Calu3 (cell line): ENCODE results near the gene RGS14. TPM values are rescaled to one million over a fixed set of nuclear protein-coding genes. Genes with fewer than 3 reads are reported as not detected.

ENCODE experiments used
- BruUV-seq: library from RNA; stranded (reverse); fragments of 400-500 nt; replicated peaks from 2 replicates; lab custom pipeline; 2021; lab: Mats Ljungman, UMichigan
- CTCF ChIA-PET: fragments of 300-600 bp; sonication (Branson Sonifier 250); formaldehyde crosslinking; loops from one replicate; lab custom pipeline; 2022; ENCODE audit warnings: antibody characterized with exemption; lab: Charles Lee
- DNase-seq: peaks from one replicate; pipeline ENCODE4 v3.0.0; 2022
- H3K27ac Mint-ChIP-seq: one replicate; pipeline ENCODE4 v1.8.0; 2022; ENCODE audit warnings: mixed read lengths; ENCODE audit not compliant: unreplicated experiment
- H3K27me3 Mint-ChIP-seq: one replicate; pipeline ENCODE4 v1.8.0; 2022; ENCODE audit warnings: mixed read lengths; ENCODE audit not compliant: unreplicated experiment
- H3K36me3 Mint-ChIP-seq: one replicate; pipeline ENCODE4 v1.8.0; 2022; ENCODE audit warnings: mild to moderate bottlenecking, moderate library complexity, mixed read lengths; ENCODE audit not compliant: insufficient read depth, unreplicated experiment
- H3K4me1 Mint-ChIP-seq: one replicate; pipeline ENCODE4 v1.8.0; 2022; ENCODE audit warnings: mild to moderate bottlenecking, low read depth, mixed read lengths; ENCODE audit not compliant: unreplicated experiment
- H3K4me3 Mint-ChIP-seq: one replicate; pipeline ENCODE4 v1.8.0; 2022; ENCODE audit warnings: mild to moderate bottlenecking, low read depth, moderate library complexity, mixed read lengths; ENCODE audit not compliant: unreplicated experiment
- H3K9me3 Mint-ChIP-seq: one replicate; pipeline ENCODE4 v1.8.0; 2022; ENCODE audit warnings: low read depth, mixed read lengths; ENCODE audit not compliant: unreplicated experiment
- CTCF ChIP-seq: fragments of 200-600 bp; IDR thresholded peaks from one replicate; pipeline ENCODE4 v1.8.0; 2022; ENCODE audit warnings: antibody characterized with exemption; ENCODE audit not compliant: unreplicated experiment
- intact Hi-C: fragments of 100-400 bp; cut with micrococcal nuclease; formaldehyde crosslinking; loops from one replicate; pipeline ENCODE4 v1.10.0; 2022; ENCODE audit not compliant: unreplicated experiment
- total RNA-seq: library from RNA; stranded (reverse); gene quantifications from 2 replicates; pipeline ENCODE4 v1.2.3, GENCODE V29; 2022

Gene RGS14
- total RNA-seq, 1 experiment from 2014 or later, result 12.9 TPM

- Mint-ChIP-seq H3K9me3 (no peaks in the 10 kb centered on the region), H3K27me3 (no peaks in the 10 kb centered on the region), H3K27ac (peak overlapping the region; percentile 67), H3K36me3 (peaks cover 35% of the 10 kb centered on the region), H3K4me1 (peaks cover 9% of the 10 kb centered on the region), H3K4me3 (peak overlapping the region; percentile 77)
- DNase-seq, result peak; percentile 93
- CTCF ChIA-PET, result interaction anchor here (0.6 to 5.2 kb wide), 20 partner anchors 11 to 315 kb away, joined by 3 to 94 read pairs (median 6); partner anchors contain the start of genes FGFR4, GRK6, LMAN2 and PRR7
- BruUV-seq, result TSS peak; percentile 41
- intact Hi-C loops, result loop anchor here (1.0 to 2.0 kb wide), 2 partner anchors 52 to 288 kb away; no protein-coding TSS in a partner anchor
- peak; percentile 81 for TF ChIP-seq CTCF
Measured at GRCh38 chr5:177402271-177403043, 44.7 kb downstream of the RGS14 start.

GRCh38 chr5:177403102-177403791 lies 45.5 kb downstream of the RGS14 start:
- intact Hi-C loops, result loop anchor here (2.0 kb wide), 1 partner anchor 52 kb away; no protein-coding TSS in a partner anchor
- no TSS peak for BruUV-seq
- H3K27me3 Mint-ChIP-seq, result no peaks in the 10 kb centered on the region
- peaks cover 35% of the 10 kb centered on the region for H3K36me3 Mint-ChIP-seq
- no peak for TF ChIP-seq CTCF
- CTCF ChIA-PET, result interaction anchor here (0.9 to 5.2 kb wide), 23 partner anchors 12 to 316 kb away, joined by 3 to 94 read pairs (median 7); partner anchors contain the start of genes FGFR4, GRK6, LMAN2 and PRR7
- H3K27ac Mint-ChIP-seq, result peak overlapping the region; percentile 67
- peaks cover 9% of the 10 kb centered on the region for H3K4me1 Mint-ChIP-seq
- H3K4me3 Mint-ChIP-seq, result peak overlapping the region; percentile 77
- peak; percentile 44 for DNase-seq
- H3K9me3 Mint-ChIP-seq, result no peaks in the 10 kb centered on the region

- Mint-ChIP-seq H3K4me1 (peaks cover 9% of the 10 kb centered on the region), H3K27me3 (no peaks in the 10 kb centered on the region), H3K4me3 (peak overlapping the region; percentile 77), H3K9me3 (no peaks in the 10 kb centered on the region), H3K27ac (peak overlapping the region; percentile 67), H3K36me3 (peaks cover 35% of the 10 kb centered on the region)
- CTCF ChIA-PET, result interaction anchor here (0.9 to 5.2 kb wide), 20 partner anchors 12 to 102 kb away, joined by 3 to 94 read pairs (median 12); partner anchors contain the start of genes GRK6, LMAN2 and PRR7
- peak; percentile 92 for DNase-seq
- intact Hi-C loops, result loop anchor here (2.0 kb wide), 2 partner anchors 51 to 97 kb away; no protein-coding TSS in a partner anchor
- TF ChIP-seq CTCF, result peak; percentile 90
- BruUV-seq, result no TSS peak
Measured at GRCh38 chr5:177403792-177404640, 46.3 kb downstream of the RGS14 start.
